Measurements from ENCODE around the gene SEPTIN2.
"Not testable (repeated sequence)": the region's sequence is repeated elsewhere in the genome, so short reads cannot be mapped to it uniquely, and the experiment has no call there.

The SEPTIN2 gene

DNA sequence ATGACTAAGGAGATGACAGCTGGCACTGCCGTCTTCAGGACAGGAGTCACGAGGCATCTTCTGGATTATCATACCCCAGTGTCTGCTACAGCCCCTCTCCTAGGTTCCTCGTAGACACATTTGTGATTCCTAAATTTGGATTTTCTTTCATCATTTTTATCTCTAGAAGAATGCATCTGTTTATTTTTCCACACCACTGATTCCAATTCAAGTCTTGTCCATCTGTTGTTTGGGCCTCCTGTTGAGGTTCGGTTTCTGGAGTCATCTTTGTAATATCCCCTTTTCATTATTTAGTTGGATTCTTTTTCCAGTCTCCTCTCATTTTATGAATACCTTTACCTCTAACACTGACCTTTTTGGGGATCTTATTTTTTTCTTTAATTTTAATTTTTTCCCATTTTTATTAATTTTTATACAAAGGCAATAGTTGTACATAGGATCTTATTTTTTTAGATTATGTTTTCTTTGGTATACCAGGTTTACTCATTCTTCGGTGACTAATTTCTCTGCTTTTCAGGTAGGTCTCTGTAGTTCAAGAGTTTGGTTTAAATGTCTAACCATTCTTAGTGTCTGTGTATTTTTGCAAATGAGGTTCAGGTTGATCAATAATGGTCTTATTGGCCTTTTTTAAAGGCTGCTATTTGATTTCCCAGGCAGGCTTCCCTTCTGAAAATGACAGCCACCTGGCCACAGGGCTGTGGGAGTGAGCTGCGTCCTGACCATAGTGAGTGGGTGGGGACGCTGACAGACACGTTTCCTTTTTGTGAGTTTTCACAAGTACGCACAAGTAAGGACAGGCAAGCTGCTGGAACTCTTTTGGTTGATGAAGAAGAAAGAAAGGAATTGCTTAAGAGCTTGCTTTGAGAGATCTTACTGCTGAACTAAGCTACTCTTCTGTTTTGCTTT, 74.8 kb downstream of the SEPTIN2 start:
- no peak for DNase-seq

- DNase-seq, result no peak
Measured at GRCh38 chr2:241391892-241392665, 76.4 kb downstream of the SEPTIN2 start.

GRCh38 chr2:241392753-241393152, 77.0 kb downstream of the SEPTIN2 start:
- not testable (repeated sequence) for DNase-seq

GRCh38 chr2:241393524-241394196, 77.9 kb downstream of the SEPTIN2 start:
- DNase-seq, result no peak

- not testable (repeated sequence) for DNase-seq
Measured at GRCh38 chr2:241396809-241397208, 81.1 kb downstream of the SEPTIN2 start.

DNA sequence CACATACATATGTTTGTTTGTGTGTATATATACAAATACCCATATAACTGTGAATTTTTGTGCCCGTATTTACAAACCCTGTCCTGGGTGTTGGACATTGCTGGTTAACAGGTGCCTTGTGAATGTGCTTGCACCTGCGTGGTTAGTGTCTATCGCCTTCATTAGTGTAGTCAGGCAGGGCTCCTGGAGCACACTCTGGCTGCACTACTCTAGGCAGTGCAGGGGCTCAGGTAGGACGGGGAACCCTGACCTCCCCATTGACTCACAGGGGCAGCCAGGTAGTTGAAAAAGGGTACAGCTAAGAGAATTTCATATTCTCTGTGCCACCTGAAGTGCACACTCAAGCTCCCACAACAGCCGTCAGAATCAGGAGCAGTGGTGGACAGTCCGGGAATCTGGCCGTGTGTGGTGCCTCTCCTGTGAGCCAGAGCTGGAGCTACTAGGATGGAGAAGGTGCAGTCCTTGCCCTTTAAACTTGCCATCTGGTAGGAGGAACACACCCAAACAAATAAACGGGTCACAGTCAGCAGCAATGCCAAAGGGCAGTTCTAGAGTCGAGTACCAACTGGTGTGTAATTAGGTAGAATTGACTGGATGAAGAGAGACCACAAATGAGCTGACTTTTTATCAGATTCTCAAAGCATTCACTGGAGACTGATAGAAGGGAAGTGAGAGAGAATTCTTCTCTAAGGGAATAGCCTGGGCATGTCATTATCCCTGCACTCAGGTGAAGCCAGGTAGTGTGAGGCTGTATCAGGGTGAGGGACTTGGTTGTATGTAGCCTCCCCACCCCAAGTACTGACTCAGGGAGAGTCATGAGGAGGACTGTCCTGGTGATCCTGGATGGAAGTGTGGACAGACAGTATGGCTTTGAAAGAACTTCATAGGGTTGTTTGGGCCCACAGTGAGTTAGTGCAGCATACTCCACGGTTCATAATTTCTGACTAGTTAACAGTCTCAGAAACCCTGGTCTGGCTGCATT, 84.5 kb downstream of the SEPTIN2 start:
- no peak for DNase-seq
